CD4-positive, alpha-beta T cell (primary cell): ENCODE data around the gene ZNF536. TPM values are rescaled to one million over a fixed set of nuclear protein-coding genes. Genes with fewer than 3 reads are reported as not detected.

ENCODE experiments used
- ATAC-seq: fragments of 200-7000 bp; cut with Tn5 transposase; one replicate; pipeline ENCODE4 v1.10.0; 2022; ENCODE audit warnings: mild to moderate bottlenecking; ENCODE audit not compliant: poor library complexity
- CTCF ChIA-PET: fragments of 350-600 bp; sonication (Branson Sonifier 250); formaldehyde crosslinking; loops from one replicate; lab custom pipeline; 2021; ENCODE audit warnings: antibody characterized with exemption, inconsistent platforms; lab: Charles Lee
- POLR2A ChIA-PET: fragments of 350-600 bp; sonication (Branson Sonifier 250); formaldehyde crosslinking; loops from one replicate; lab custom pipeline; 2021; ENCODE audit warnings: antibody characterized with exemption, inconsistent platforms; lab: Charles Lee
- DNase-seq, 14 experiments: peaks; one replicate each; pipeline ENCODE4 v3.0.0-alpha.2; 2013 to 2020; ENCODE audit warnings: mixed read lengths in 2 of 14
- H3K27ac ChIP-seq, 2 donors: one replicate each; pipeline versions ENCODE4 v1.5.1 to v1.7.0; 2013; ENCODE audit warnings: low read length in 2 of 2, low read depth in 1 of 2, mild to moderate bottlenecking in 1 of 2
- H3K27me3 ChIP-seq, 2 experiments: 1 replicate in 1 of 2; 2 replicates in 1 of 2; pipeline versions ENCODE4 v1.6.1 to v1.7.0; 2013; ENCODE audit warnings: low read length in 2 of 2, control low read depth in 1 of 2, mild to moderate bottlenecking in 1 of 2, moderate library complexity in 1 of 2; ENCODE audit not compliant: insufficient read depth in 2 of 2, control insufficient read depth in 1 of 2
- H3K36me3 ChIP-seq: one replicate; pipeline ENCODE4 v1.6.1; 2013; ENCODE audit warnings: low read length, control low read depth; ENCODE audit not compliant: insufficient read depth
- H3K4me1 ChIP-seq: one replicate; pipeline ENCODE4 v1.6.1; 2013; ENCODE audit warnings: low read length, control low read depth; ENCODE audit not compliant: insufficient read depth
- H3K4me3 ChIP-seq: one replicate; pipeline ENCODE4 v1.5.1; 2013; ENCODE audit warnings: mild to moderate bottlenecking, low read length, moderate library complexity
- H3K9me3 ChIP-seq, 2 experiments: 1 replicate in 1 of 2; 2 replicates in 1 of 2; pipeline versions ENCODE4 v1.6.1 to v1.7.0; 2013; ENCODE audit warnings: low read length in 2 of 2, mild to moderate bottlenecking in 2 of 2, control low read depth in 1 of 2, moderate library complexity in 1 of 2; ENCODE audit not compliant: control insufficient read depth in 1 of 2, insufficient read depth in 1 of 2
- H3K27ac Mint-ChIP-seq: one replicate; pipeline ENCODE4 v1.8.0; 2020; ENCODE audit warnings: mixed read lengths
- H3K27me3 Mint-ChIP-seq: one replicate; pipeline ENCODE4 v1.8.0; 2021; ENCODE audit warnings: mixed read lengths
- H3K36me3 Mint-ChIP-seq: one replicate; pipeline ENCODE4 v1.8.0; 2021; ENCODE audit warnings: low read depth, mixed read lengths
- H3K4me1 Mint-ChIP-seq: one replicate; pipeline ENCODE4 v1.8.0; 2021; ENCODE audit warnings: low read depth, mixed read lengths
- H3K4me3 Mint-ChIP-seq: one replicate; pipeline ENCODE4 v1.8.0; 2020; ENCODE audit warnings: mild to moderate bottlenecking, mixed read lengths
- H3K9me3 Mint-ChIP-seq: one replicate; pipeline ENCODE4 v1.8.0; 2020; ENCODE audit warnings: mixed read lengths
- intact Hi-C, 2 experiments: fragments of 100-400 bp; cut with DNase I in 1 of 2; cut with micrococcal nuclease in 1 of 2; formaldehyde crosslinking; loops; one replicate each; pipeline versions ENCODE4 v1.15.1 to v1.9.0; 2023 to 2025; cut with DNase I, micrococcal nuclease
- total RNA-seq, 174 experiments: library from RNA in 2 of 174; stranded (reverse) in 2 of 174; gene quantifications; one replicate each; pipeline ENCODE4 v1.2.3 and lab custom pipeline; 2021 to 2026
- TF ChIP-seq, protein P1 (sequence below): fragments of 200-600 bp; IDR thresholded peaks from one replicate; pipeline ENCODE4 v1.8.0; 2022; ENCODE audit warnings: antibody characterized with exemption, mild to moderate bottlenecking

The ZNF536 gene
- total RNA-seq, 2 experiments from 2014 or later: not detected

DNA sequence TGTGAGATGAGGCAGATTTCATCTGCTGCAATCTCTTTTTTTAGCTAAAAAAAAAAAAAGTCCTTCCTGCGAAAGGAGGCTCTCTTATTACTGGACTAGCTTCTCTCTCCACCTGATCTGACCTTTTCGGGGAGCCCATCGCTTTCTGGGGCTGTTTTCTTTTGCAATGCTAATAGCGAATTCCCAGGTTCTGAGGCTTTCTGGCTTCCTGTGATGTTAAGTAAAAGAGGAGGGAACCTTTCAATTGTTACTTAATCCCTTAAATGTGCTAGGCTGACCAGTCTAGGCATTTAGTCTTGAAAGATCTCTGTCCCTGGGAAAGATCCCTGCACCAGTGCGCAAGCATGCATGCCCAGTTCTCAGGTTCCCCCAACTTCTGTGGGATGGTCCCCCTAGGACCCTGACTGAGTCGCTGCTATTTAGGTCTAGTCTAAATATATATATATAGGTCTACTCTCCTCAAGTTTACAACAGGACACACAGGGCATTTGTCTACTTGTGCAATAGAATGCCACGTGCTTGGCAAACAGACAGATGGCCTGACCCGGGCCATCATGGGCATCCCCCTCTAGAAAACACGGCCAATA lies 224.7 kb downstream of the ZNF536 start:
- CTCF ChIA-PET: no interaction called here
- Mint-ChIP-seq H3K36me3 (no peaks in the 10 kb centered on the region), H3K4me3 (no peak overlapping the region), H3K9me3 (no peaks in the 10 kb centered on the region), H3K27ac (no peak overlapping the region), H3K27me3 (peaks cover 13% of the 10 kb centered on the region), H3K4me1 (no peaks in the 10 kb centered on the region)
- Histone ChIP-seq H3K27me3 (peaks cover 0 to 5% of the 10 kb centered on the region in 2 experiments), H3K27ac (no peak overlapping the region), H3K9me3 (peaks cover 0 to 8% of the 10 kb centered on the region in 2 experiments), H3K4me3 (no peak overlapping the region), H3K36me3 (no peaks in the 10 kb centered on the region), H3K4me1 (no peaks in the 10 kb centered on the region)
- TF ChIP-seq, protein P1, sequence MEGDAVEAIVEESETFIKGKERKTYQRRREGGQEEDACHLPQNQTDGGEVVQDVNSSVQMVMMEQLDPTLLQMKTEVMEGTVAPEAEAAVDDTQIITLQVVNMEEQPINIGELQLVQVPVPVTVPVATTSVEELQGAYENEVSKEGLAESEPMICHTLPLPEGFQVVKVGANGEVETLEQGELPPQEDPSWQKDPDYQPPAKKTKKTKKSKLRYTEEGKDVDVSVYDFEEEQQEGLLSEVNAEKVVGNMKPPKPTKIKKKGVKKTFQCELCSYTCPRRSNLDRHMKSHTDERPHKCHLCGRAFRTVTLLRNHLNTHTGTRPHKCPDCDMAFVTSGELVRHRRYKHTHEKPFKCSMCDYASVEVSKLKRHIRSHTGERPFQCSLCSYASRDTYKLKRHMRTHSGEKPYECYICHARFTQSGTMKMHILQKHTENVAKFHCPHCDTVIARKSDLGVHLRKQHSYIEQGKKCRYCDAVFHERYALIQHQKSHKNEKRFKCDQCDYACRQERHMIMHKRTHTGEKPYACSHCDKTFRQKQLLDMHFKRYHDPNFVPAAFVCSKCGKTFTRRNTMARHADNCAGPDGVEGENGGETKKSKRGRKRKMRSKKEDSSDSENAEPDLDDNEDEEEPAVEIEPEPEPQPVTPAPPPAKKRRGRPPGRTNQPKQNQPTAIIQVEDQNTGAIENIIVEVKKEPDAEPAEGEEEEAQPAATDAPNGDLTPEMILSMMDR: no peak
- intact Hi-C loops: no loop called here
- no peak for ATAC-seq
- POLR2A ChIA-PET: no interaction called here
- DNase-seq: no peak

DNA sequence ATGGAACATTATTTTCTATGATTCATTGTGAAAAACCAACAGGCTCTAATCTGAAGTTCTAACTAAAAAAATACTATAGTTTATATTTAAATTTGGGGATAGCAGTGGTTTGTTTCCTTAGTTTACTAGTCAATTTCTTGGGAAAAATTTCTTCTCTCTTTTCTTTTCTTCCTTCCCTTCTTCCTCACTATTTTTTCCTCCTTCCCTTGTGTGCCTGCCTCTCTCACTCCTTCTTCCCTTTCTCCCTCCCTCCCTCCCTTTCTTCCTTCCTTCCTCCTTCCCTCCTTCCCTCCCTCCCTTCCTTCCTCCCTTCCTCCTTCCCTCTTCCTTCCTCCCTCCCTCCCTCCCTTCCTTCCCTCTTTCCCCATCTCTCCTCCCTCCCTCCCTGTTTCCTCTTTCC lies 226.5 kb downstream of the ZNF536 start:
- H3K27me3 ChIP-seq: peaks cover 0 to 5% of the 10 kb centered on the region in 2 experiments
- H3K9me3 Mint-ChIP-seq: no peaks in the 10 kb centered on the region
- H3K36me3 ChIP-seq: no peaks in the 10 kb centered on the region
- H3K36me3 Mint-ChIP-seq: no peaks in the 10 kb centered on the region
- H3K4me1 ChIP-seq: no peaks in the 10 kb centered on the region
- no peak overlapping the region for H3K27ac ChIP-seq
- H3K4me1 Mint-ChIP-seq: no peaks in the 10 kb centered on the region
- ChIA-PET CTCF (no interaction called here), POLR2A (no interaction called here)
- no peak overlapping the region for H3K27ac Mint-ChIP-seq
- DNase-seq: no peak
- TF ChIP-seq, protein P1: no peak
- no peak overlapping the region for H3K4me3 Mint-ChIP-seq
- intact Hi-C loops: no loop called here
- H3K4me3 ChIP-seq: no peak overlapping the region
- peaks cover 0 to 8% of the 10 kb centered on the region in 2 experiments for H3K9me3 ChIP-seq
- ATAC-seq: no peak
- H3K27me3 Mint-ChIP-seq: peaks cover 13% of the 10 kb centered on the region

DNA sequence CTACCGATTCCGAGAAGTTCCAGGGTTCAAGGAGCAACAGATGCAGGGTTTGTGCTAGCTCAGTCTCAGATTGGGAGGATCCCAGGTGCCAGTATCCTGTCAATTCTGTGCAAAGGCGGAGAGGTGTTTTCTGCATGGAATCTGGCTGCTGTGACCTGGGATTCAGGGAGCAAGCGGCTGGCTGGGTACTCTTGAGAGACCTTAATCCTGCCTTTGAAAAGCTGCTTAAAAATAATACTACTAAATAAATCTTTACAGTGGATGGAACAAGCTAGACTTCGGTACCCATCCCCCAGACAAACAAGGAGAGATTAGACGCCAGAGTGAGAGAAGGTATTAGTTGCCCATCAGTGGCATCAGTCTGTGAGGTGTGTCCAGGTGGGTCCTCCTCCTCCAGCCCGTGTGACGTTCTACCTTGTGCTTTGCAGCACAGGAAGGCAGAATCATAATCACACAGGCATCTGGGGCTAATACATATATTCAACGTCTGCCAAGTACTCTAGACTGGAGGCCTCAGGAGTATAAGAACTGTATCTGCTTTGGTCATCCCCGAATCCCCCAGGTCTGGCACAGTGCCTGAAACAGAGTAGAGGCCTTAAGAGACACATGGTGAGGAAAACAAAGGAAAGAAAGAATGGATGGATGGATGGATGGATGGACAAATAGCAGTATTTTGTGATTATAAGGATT lies 230.6 kb downstream of the ZNF536 start:
- POLR2A ChIA-PET: no interaction called here
- CTCF ChIA-PET: no interaction called here
- H3K27me3 Mint-ChIP-seq: peaks cover 25% of the 10 kb centered on the region
- H3K9me3 Mint-ChIP-seq: no peaks in the 10 kb centered on the region
- H3K4me3 ChIP-seq: no peak overlapping the region
- TF ChIP-seq, protein P1: no peak
- no peak for ATAC-seq
- no peaks in the 10 kb centered on the region for H3K36me3 Mint-ChIP-seq
- H3K4me1 ChIP-seq: no peaks in the 10 kb centered on the region
- no peaks in the 10 kb centered on the region for H3K9me3 ChIP-seq
- no peaks in the 10 kb centered on the region for H3K27me3 ChIP-seq
- intact Hi-C loops: no loop called here
- no peak overlapping the region for H3K27ac Mint-ChIP-seq
- no peak for DNase-seq
- no peak overlapping the region for H3K4me3 Mint-ChIP-seq
- no peaks in the 10 kb centered on the region for H3K4me1 Mint-ChIP-seq
- H3K36me3 ChIP-seq: no peaks in the 10 kb centered on the region
- no peak overlapping the region for H3K27ac ChIP-seq
